NCI-H146 treated with DMSO at 0.1 percent for 48 hours (cell line): Measurements from ENCODE around the gene TMEM116.
"Not testable (repeated sequence)": the region's sequence is repeated elsewhere in the genome, so short reads cannot be mapped to it uniquely, and the experiment has no call there.

Experiments used
- DNase-seq: peaks from one replicate; lab custom pipeline; 2025; ENCODE audit not compliant: unreplicated experiment; lab: John Stamatoyannopoulos, UW

Gene TMEM116

DNA sequence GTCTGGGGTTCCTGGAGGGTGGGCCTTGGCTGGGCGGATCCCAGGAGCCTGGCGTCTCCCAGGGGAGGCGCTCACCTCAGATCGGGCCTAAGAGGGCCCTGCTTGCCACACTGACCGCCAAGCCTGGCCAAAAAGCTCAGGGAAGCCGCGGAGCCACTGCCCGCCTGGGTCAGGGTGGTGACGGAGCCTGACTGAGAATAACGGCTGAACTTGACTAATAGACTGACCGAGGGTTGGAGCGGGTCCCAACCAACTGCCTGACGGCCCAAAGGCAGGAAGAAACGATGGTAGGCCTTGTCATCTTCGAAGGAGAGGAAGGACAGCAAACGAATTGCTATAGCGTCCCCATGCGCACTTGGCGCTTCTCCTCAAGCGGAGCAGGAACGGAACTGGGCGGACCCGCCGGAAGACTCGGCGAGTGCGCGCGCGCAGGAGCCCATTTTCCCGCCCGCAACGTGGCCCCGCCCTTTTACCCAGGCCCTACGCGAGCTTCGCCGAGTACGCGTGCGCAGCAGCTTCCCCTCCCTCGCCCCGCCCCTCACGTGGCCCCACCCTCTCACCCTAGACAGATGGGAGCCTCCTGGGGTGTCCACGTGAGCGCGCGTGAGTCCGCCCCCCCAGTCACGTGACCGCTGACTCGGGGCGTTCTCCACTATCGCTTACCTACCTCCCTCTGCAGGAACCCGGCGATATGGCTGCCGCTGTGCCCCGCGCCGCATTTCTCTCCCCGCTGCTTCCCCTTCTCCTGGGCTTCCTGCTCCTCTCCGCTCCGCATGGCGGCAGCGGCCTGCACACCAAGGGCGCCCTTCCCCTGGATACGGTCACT, at the start of gene TMEM116, which contains the start of gene ERP29:
TSS of gene TMEM116 (minus strand) at position 391 of the 826 bp plus-strand sequence. CDS start 7,895 bp downstream, outside the sequence.
TSS of gene ERP29 (plus strand) at position 652 of the 826 bp plus-strand sequence. CDS start at position 692, 40 bp downstream.
- peak; percentile 95 for DNase-seq

DNA sequence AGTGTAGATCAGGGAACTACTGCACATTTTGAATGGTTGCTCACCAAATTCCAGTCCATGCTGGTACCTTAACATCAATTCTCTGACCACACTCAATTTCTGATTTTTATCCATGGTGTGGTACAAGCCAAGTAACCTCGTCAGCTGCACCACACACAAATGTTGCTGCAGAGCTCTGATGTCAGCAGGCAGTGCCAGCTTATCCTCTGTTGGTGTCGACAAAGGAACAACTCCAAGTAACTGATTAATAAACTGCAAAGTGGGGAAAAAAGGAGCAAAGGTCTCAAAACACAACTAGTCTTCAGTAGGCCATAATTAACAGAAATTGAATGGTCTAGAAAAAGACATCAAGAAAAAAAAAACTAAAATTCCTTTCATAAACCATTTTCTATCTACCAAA, 48.2 kb upstream of the TMEM116 start:
- DNase-seq = no peak

DNA sequence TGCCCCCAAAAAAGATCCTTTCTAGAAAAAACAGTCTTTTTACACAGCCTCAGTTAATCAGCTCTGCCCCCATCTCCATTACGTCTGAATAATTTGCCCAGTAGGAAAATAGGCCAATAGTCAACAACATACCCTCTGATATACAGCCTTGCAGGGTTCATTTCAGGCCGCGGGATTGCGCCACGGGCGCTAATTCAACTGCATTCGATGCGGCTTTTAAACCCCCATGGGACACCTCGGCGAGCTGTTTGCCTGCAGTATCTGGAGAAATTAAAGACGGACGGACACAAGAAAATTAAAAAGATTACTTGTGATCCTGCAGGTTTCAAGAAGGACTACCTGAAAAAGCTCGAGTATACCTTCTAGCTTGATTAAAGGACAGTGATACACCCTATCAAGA, 36.4 kb upstream of the TMEM116 start:
- DNase-seq = no peak

DNA sequence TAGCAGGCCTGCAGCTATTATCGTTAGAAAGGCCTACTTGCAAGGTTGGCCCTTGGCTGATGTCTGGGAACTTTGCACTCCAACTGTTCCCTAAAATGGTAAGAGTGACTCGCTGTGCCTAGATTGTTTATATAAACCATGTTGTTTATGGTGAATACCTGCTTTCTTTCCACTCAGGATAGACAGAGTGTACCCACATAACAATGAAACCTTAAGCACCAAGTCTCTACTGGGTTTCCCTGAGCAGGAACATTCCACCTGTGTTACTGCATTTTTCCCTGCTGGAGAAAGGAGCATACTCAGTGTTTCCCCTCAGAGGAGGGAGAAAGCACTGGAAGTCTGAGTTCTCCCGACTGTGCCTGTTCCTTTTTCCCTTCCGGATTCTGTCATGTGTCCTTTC, 33.0 kb upstream of the TMEM116 start:
- no peak for DNase-seq

DNA sequence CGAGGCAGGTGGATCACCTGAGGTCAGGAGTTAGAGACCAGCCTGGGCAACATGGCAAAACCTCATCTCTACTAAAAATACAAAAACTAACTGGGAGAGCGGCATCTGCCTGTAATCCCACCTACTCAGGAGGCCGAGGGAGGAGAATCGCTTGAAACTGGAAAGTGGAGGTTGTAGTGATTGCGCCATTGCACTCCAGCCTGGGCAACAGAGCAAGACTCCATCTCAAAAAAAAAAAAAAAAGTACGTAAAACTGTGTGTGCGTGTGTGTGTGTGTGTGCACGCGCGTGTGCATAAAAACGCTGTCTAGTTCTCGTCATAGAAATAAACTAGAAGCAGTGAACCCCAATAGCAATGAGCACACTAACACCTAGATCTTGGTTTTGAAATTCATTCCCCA, 23.6 kb upstream of the TMEM116 start:
- not testable (repeated sequence) for DNase-seq

DNA sequence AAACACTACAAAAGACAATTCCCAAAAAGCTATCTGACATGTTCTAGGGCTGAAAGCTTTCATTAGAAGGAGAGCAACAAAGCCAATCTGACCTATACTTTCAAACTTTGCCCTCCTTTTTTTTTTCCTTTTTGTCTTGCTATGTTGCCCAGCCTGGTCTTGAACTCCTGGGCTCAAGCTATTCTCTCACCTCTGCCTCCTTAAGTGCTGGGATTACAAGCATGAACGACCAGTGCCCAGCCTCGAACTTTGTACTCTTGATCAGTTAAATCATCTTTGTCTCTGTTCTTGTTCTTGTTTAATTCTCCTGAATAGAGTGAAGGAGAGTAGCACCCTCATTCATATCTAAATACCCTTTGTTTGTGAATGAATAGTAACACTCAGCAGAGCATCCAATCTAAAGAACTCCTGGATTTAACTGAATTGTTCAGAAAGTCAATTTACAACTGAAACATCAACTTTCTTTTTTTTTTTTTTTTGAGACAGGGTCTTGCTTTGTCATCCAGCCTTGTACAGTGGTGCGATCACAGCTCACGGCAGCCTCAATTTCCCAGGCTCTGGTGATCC, 22.3 kb upstream of the TMEM116 start:
- DNase-seq = no peak

DNA sequence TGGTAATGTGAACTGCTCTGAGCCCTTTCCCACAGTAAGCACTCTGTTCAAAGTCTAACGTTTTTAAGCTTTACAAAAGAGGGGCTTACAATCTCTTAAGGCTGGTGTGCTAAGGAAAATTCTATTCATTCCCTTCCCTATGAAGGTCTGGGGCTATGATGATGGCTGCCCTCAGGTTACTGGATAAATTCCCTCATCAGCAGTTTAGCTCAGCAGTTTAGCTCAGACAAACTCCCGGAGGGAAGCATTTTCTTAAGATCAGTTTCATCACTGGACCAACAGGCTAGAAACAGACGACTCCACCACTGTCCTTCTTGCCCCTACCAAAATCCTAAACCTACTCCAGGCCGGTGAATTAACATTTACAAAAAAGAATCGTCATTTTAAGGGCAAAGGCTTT, 19.3 kb upstream of the TMEM116 start:
- no peak for DNase-seq

DNA sequence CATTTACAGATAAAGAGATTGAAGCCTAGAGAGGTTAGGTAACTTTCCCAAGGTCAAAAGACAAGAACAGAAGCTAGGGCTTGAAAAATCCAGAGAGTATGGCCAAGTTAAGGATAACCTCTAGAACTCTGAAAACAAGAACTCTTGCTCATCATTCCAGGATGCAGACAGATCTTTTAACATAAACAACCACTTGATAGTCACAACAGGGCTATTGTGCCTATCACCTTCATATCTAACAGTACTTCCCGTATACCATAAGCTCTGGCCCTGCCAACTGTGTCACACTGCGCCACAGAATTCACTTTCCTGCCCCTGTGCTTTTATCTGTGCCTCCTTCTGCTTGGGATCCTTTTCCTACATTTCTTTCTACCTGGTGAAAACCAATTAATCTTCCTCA, 18.5 kb upstream of the TMEM116 start:
- no peak for DNase-seq

DNA sequence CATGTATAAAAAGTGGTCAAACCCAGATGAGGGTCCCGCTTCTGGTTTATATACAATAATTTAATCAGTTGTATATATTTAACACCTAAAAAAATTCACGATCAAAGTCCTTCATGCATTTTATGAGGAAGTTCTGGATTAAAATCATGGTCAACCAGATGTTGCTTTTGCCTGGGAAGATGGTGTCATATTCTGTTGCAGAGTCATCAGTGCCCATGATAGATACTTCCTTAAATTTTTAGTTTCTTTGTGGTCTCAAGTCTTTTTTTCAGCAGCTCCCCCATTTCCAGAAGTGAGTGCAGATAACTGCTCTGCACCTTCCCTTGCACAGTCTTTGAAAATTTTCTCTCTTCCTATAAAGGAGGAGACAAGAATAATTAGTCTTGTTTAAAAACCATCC, 16.3 kb upstream of the TMEM116 start:
- DNase-seq = no peak

DNA sequence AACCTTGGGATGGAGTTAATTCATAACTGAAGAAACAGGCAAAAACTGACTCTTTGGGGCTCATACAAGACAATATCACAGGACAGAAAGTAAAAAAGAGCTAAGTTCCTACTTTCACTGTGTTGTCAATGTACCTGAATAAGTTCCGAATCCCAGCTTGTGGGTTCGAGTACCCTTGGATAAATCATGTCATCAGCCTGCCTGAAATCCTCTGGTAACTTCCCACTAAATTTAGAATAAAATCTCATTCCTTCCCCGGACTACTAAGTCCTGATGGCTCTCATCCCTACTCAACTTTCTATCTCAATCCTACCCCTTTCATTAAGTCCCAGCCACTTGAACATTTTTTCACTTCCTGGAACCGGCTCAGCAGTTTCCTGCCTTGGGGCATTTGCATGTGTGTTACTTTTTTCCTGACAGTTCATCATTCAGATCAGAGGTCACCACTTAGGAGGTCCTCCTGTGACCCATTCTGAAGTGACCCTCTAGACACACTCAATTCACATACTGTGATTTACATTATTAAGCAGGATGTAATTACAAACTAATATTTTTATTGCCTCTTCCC, 12.9 kb upstream of the TMEM116 start:
- DNase-seq = no peak

DNA sequence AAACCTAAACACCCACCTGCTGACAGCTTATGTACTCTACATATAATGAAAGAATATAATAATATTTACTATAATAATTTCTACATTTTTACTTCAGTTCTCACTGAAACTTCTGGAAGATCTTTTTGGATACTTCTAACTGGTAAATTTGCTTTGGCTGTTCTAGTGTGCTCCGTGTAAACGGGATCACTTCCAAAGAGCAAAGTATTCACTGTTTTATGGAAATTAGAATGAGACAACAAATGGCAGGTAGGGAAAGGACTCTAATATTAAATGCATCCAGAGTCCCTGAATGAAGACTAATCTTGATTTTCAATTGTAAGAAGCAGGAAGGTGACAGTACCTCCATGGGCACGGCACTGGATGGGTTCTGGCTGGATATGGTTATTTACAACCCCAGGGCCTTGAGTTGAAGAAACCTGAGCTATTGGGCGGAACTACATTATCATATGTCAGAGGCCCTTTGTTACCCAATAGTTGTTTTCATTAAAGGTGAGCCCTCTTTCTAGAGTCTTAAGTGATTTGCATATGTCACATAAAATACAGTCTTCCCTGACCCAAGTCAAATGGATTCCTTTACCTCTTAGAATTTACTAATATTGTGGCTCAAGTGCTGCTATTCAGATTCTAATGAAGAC, 10.9 kb upstream of the TMEM116 start:
- no peak for DNase-seq

DNA sequence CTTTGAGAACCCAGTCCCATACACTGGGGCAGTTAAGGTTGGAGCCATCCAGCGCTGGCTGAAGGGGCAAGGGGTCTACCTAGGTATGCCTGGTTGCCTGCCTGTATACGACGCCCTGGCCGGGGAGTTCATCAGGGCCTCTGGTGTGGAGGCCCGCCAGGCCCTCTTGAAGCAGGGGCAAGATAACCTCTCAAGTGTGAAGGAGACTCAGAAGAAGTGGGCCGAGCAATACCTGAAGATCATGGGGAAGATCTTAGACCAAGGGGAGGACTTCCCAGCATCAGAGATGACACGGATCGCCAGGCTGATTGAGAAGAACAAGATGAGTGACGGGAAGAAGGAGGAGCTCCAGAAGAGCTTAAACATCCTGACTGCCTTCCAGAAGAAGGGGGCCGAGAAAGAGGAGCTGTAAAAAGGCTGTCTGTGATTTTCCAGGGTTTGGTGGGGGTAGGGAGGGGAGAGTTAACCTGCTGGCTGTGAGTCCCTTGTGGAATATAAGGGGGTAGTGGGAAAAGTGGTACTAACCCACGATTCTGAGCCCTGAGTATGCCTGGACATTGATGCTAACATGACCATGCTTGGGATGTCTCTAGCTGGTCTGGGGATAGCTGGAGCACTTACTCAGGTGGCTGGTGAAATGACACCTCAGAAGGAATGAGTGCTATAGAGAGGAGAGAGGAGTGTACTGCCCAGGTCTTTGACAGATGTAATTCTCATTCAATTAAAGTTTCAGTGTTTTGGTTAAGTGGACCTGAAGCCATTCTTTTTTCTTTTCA, 9.5 kb upstream of the TMEM116 start:
- no peak for DNase-seq

DNA sequence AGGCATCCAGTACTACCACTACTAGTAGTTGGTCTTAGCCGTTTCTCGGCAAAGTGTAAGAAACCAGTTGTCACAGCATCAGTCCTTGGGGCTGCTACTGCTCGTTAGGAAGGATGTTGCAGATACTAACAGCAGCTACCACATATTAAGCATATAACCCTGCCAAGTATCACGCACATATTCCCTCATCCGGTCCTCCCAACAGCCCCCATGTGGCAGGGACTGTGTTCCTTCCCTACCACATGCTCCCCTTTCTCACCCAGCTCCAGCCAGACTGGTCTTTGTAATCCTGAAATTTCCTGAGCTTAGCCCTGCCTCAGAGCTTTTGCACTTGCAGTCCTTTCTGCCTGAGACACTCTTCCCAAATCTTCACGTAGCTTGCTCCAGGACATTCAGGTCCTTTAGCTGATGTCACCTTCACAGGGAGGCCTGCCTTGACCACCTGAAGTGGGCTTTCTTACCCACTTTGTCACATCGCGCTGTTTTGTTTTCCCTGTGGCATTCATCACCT, 8.0 kb upstream of the TMEM116 start:
- DNase-seq = no peak

DNA sequence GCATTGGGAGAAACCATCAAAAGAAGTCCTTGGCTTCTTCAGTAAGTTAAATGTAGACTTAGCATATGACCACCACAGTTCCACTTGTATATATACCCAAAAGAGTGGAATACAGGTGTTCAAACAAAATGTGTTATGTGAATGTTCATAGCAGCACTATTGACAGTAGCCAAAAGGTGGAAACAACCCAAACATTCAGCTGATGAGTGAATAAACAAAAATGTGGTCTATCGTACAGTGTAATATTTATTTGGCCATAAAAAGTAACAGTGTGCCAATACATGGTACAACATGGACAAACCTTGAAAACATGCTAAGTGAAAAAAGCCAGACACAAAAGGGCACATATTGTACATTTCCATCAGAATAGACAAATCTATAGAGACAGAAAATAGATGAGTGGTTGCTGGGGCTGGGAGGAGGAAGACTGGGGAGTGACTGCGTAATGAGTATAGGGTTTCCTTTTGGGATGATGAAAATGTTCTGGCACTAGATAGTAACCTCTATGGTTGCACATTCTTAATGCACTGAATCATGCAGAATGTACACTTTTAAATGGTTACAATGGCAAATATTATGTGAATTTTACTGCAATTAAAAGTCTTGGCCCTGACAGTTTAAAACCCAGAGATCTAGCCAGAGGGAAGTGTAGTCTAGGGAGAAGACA, 5.7 kb upstream of the TMEM116 start:
- DNase-seq = no peak

DNA sequence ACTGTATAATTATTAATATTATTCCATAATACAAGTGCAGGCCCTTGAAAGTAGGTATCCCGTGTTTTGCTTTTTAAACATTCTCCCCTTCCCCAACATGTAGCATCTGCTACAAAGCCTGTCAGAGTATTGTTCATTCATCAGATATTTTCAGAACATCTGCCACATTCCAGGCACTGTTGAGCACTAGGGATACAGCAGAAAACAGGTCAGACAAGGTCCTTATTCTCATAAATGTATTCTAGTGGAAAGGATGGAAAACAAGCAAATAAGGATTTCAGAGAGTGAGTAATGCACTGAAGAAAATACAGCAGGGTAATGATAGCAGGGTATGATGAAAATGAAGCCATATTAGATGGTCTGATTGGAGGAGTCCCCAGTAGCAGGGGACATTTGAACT, 4.1 kb upstream of the TMEM116 start:
- no peak for DNase-seq

DNA sequence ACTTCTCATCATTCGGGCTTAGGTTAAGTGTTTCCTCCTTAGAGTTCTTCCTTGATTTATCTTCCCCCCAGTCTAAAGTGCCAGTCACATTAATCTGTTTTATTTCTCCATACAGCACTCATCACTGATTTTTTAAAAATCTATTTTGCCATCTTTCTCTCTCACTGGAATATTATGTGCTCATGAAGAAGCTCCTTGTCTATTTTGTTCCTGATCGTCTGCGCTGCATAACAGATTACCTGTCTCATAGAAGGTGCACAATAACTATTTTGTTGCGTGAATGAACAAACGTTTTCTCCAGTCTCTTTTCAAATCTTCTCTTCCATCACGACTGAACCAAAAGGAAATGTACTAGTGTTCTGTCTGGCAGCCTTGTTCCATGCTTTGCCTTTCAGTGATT, 3.0 kb upstream of the TMEM116 start:
- no peak for DNase-seq

DNA sequence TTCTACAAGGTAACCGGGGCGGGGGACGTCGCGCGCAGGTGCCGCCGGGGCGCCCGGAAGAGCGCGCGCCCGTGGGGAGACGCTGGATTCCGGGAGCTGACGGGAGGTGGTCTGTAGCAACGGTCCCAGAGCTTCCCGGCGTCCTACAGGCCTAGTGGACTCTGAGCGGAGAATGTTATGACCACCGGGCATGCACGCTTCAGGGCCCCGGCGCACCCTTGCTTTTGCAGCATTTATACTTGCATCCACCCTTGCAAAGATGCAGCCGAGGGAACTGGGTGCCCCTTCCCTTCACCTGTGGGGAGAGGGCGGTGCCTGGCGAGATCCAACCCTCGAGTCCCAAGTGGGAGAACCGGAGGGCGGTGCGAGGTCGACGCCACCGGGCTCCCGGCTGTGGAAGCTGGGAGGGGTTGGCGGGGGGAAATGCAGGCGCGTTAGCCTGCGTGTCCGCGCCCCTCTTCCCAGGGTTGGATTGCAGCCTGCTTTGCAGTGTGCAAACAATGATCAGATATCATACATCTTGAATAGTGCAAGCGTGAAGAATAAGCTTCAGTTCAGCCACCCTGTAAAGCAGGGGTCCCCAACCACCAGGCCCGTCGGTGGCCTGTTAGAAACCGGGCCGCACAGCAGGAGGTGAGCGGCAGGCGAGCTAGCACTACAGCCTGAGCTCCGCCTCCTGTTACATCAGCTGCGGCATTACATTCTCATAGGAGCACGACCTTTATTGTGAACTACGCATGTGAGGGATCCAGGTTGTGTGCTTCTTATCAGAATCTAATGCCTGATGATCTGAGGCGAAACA, 837 bp upstream of the TMEM116 start:
- DNase-seq = peak; percentile 73

DNA sequence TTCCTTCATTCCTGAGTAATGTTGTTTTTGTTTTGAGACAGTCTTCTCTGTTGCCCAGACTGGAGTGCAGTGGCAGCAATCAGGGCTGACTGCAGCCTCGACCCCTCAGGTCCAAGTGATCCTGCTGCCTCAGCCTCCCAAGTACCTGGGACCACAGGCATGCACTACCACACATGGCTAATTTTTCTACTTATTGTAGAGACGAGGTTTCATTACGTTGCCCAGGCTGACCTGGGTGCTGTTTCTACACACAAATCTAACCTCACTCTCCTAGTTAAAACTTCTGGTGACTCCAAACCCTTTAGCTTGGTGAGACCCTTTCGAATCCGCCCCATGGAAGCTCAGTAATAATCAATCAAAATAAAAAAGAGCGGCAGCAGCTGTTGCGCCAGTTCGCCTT, 1.3 kb downstream of the TMEM116 start:
- no peak for DNase-seq
